ENCODE data around the gene DISC1. TPM values are rescaled to one million over a fixed set of nuclear protein-coding genes. Genes with fewer than 3 reads are reported as not detected.

The DISC1 gene
- total RNA-seq, 1 donor from 2014 or later = 5.2 TPM

DNA sequence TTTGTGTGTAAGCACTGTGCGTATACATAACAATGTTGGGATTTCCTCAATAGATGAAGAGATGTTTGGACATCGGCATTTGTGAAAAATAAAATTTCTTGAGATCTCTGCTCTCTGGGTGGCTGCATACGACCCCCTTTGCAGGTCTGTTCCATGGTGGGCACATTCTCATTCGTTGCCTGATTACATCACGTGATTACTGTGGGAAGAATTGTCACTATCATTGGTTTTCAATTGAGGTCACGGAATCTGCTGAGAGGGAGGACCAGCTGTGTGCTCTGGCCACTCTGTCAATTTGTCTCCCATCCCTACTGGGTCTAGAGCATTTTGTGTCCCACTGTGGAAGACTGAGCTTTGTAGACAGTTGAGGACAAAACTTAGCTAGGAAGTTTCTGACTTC, 81.8 kb downstream of the DISC1 start:
- peaks cover 2% of the 10 kb centered on the region for H3K36me3 Mint-ChIP-seq (ENCODE audit: insufficient read depth)
- TF ChIP-seq, protein P1, sequence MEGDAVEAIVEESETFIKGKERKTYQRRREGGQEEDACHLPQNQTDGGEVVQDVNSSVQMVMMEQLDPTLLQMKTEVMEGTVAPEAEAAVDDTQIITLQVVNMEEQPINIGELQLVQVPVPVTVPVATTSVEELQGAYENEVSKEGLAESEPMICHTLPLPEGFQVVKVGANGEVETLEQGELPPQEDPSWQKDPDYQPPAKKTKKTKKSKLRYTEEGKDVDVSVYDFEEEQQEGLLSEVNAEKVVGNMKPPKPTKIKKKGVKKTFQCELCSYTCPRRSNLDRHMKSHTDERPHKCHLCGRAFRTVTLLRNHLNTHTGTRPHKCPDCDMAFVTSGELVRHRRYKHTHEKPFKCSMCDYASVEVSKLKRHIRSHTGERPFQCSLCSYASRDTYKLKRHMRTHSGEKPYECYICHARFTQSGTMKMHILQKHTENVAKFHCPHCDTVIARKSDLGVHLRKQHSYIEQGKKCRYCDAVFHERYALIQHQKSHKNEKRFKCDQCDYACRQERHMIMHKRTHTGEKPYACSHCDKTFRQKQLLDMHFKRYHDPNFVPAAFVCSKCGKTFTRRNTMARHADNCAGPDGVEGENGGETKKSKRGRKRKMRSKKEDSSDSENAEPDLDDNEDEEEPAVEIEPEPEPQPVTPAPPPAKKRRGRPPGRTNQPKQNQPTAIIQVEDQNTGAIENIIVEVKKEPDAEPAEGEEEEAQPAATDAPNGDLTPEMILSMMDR (IDR thresholded peaks at IDR 0.05; ENCODE audit: unreplicated experiment) = no peak
- H3K4me3 Mint-ChIP-seq (ENCODE audit: low read depth) = no peak overlapping the region
- H3K9me3 Mint-ChIP-seq (ENCODE audit: low read depth) = no peaks in the 10 kb centered on the region
- H3K4me1 Mint-ChIP-seq (ENCODE audit: low read depth) = no peaks in the 10 kb centered on the region
- H3K27ac Mint-ChIP-seq = no peak overlapping the region
- no peaks in the 10 kb centered on the region for H3K27me3 Mint-ChIP-seq
- no peak for DNase-seq (ENCODE audit: low spot score, unreplicated experiment)

- Mint-ChIP-seq H3K27me3 (peaks cover 3% of the 10 kb centered on the region), H3K4me1 (ENCODE audit: low read depth) (no peaks in the 10 kb centered on the region), H3K27ac (no peak overlapping the region), H3K4me3 (ENCODE audit: low read depth) (no peak overlapping the region), H3K36me3 (ENCODE audit: insufficient read depth) (no peaks in the 10 kb centered on the region), H3K9me3 (ENCODE audit: low read depth) (no peaks in the 10 kb centered on the region)
- TF ChIP-seq, protein P1 (IDR thresholded peaks at IDR 0.05; ENCODE audit: unreplicated experiment) = no peak
- DNase-seq (ENCODE audit: low spot score, unreplicated experiment) = no peak
These were observed 87.8 kb downstream of the DISC1 start for GRCh38 chr1:231714440-231714839.

GRCh38 chr1:231715816-231716722, 89.5 kb downstream of the DISC1 start:
- Mint-ChIP-seq H3K27ac (no peak overlapping the region), H3K36me3 (ENCODE audit: insufficient read depth) (no peaks in the 10 kb centered on the region), H3K4me1 (ENCODE audit: low read depth) (peaks cover 2% of the 10 kb centered on the region), H3K9me3 (ENCODE audit: low read depth) (no peaks in the 10 kb centered on the region), H3K4me3 (ENCODE audit: low read depth) (no peak overlapping the region), H3K27me3 (peaks cover 3% of the 10 kb centered on the region)
- no peak for DNase-seq (ENCODE audit: low spot score, unreplicated experiment)
- TF ChIP-seq, protein P1 (IDR thresholded peaks at IDR 0.05; ENCODE audit: unreplicated experiment) = no peak

DNA sequence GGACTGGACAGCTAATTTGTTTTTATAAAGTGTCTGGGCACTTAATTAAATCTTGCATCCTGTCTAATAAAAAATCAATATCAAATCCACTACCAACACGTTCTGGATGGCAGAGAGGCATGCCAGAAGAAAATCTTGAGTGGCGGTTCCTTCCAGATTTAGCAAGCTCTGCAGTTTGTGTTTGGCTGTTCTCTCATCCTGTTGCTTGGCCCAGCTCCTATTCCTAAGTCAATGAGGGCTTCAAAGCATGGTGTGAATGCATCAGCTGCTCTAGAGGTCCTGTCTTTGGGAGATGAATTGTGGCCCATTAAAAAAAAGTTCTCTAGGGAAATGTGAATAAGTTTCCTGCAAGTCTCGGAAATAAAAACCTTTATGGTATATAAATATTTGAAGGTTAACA, 90.3 kb downstream of the DISC1 start:
- Mint-ChIP-seq H3K27me3 (peaks cover 3% of the 10 kb centered on the region), H3K9me3 (ENCODE audit: low read depth) (no peaks in the 10 kb centered on the region), H3K27ac (no peak overlapping the region), H3K4me3 (ENCODE audit: low read depth) (no peak overlapping the region), H3K36me3 (ENCODE audit: insufficient read depth) (no peaks in the 10 kb centered on the region), H3K4me1 (ENCODE audit: low read depth) (peaks cover 4% of the 10 kb centered on the region)
- TF ChIP-seq, protein P1 (IDR thresholded peaks at IDR 0.05; ENCODE audit: unreplicated experiment) = no peak
- no peak for DNase-seq (ENCODE audit: low spot score, unreplicated experiment)

DNA sequence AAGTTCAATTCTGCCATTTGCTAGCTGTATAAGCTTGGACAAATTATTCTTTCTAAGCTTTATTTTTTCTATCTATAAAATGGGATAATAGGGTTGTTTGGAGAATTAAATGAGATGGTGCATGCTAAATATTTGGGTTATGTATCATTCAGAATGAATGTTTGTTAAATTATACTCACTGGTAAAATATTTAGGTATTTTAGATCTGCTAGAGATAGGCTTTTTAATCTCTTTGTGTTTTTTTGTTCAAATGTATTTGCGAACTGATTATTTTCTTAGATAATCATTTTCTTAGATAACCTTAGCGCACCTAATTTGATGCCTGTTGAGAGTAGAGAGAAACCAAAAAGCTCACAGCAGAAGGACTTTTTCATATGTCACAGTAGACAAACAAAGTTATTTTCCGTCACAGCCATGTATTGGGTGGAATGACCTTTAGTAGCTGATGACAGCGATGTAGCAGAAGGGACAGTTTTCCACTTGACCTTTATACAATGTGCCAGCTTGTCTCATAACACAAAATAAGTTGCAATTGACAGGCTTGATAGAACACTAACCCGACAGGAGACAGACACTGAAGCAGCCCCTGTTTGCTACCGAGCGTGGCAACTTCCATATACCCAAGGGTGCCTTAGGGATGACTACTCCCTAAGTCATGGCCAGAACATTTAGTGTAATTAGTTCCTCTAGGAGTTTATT, 93.0 kb downstream of the DISC1 start:
- peaks cover 3% of the 10 kb centered on the region for H3K27me3 Mint-ChIP-seq

More for the DNA sequence above, 93.0 kb downstream of the DISC1 start:
- Mint-ChIP-seq H3K36me3 (ENCODE audit: insufficient read depth) (no peaks in the 10 kb centered on the region), H3K4me3 (ENCODE audit: low read depth) (no peak overlapping the region), H3K27ac (no peak overlapping the region), H3K9me3 (ENCODE audit: low read depth) (no peaks in the 10 kb centered on the region), H3K4me1 (ENCODE audit: low read depth) (peaks cover 4% of the 10 kb centered on the region)
- DNase-seq (ENCODE audit: low spot score, unreplicated experiment) = no peak
- TF ChIP-seq, protein P1 (IDR thresholded peaks at IDR 0.05; ENCODE audit: unreplicated experiment) = no peak

Data from progenitor cell of endocrine pancreas (in vitro differentiated cells).